ENCODE data around the gene EPHA4. TPM values are rescaled to one million over a fixed set of nuclear protein-coding genes. Genes with fewer than 3 reads are reported as not detected.

EPHA4 gene
- total RNA-seq, 1 donor from 2014 or later: 24.1 TPM

DNA sequence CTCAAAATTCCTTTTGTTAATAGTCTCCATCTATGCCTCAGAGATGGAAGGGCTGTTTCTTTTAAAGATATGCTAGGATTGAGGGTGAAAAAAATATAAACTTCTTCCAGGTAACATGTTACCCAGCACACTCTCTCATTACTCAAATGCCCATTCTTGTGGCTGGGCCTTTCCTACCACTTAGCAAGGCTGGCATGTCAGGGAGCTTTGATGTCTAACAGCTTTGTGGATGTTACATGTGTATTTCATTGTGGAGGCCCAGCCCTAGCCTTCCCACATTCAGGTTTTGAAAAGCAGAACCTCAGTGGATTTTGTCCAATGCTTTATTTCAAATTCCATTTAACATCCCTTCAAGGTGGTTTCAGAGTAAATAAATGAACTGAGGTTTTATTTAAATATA is 191.4 kb downstream of the EPHA4 start:
- TF ChIP-seq POLR2A (IDR thresholded peaks at IDR 0.05) (no peak), POLR2AphosphoS5 (IDR thresholded peaks at IDR 0.05; ENCODE audit: insufficient read depth in 1 of 2, low read depth in 1 of 2) (no peak)
- TF ChIP-seq, protein P1, sequence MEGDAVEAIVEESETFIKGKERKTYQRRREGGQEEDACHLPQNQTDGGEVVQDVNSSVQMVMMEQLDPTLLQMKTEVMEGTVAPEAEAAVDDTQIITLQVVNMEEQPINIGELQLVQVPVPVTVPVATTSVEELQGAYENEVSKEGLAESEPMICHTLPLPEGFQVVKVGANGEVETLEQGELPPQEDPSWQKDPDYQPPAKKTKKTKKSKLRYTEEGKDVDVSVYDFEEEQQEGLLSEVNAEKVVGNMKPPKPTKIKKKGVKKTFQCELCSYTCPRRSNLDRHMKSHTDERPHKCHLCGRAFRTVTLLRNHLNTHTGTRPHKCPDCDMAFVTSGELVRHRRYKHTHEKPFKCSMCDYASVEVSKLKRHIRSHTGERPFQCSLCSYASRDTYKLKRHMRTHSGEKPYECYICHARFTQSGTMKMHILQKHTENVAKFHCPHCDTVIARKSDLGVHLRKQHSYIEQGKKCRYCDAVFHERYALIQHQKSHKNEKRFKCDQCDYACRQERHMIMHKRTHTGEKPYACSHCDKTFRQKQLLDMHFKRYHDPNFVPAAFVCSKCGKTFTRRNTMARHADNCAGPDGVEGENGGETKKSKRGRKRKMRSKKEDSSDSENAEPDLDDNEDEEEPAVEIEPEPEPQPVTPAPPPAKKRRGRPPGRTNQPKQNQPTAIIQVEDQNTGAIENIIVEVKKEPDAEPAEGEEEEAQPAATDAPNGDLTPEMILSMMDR (IDR thresholded peaks at IDR 0.05): no peak

DNA sequence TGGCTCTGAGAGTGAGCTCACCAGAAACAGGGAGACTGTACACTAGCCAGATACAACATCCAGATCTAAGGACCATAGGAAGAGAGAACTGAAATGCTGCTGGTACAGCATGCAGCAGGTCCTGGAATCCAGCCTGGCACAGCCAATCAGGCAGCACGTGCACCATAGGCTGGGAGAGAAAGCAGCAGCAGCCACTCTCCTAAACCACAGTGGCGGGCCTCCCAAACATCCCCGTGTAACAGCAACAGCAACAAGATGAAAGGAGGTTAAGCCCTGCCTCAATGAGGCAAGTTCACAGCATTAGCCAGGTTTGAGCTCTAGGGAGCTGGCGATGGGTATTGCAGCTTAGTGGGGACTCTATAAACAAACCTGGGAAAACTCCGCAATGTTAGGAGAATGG is 192.0 kb downstream of the EPHA4 start:
- H3K4me1 ChIP-seq: no peaks in the 10 kb centered on the region
- intact Hi-C loops (cut with DNase I): no loop called here
- TF ChIP-seq POLR2AphosphoS5 (IDR thresholded peaks at IDR 0.05; ENCODE audit: insufficient read depth in 1 of 2, low read depth in 1 of 2) (no peak), POLR2A (IDR thresholded peaks at IDR 0.05) (no peak)
- TF ChIP-seq, protein P1 (IDR thresholded peaks at IDR 0.05): no peak
- no peak for DNase-seq (ENCODE audit: extremely low spot score in 2 of 2)
- H3K36me3 ChIP-seq: no peaks in the 10 kb centered on the region
- H3K27me3 ChIP-seq: no peaks in the 10 kb centered on the region
- no peak overlapping the region for H3K27ac ChIP-seq
- no peaks in the 10 kb centered on the region for H3K9me3 ChIP-seq
- no peak overlapping the region for H3K4me3 ChIP-seq

More for the DNA sequence above, 191.4 kb downstream of the EPHA4 start:
- H3K4me3 ChIP-seq: no peak overlapping the region
- no peaks in the 10 kb centered on the region for H3K36me3 ChIP-seq
- no peak for DNase-seq (ENCODE audit: extremely low spot score in 2 of 2)
- H3K27ac ChIP-seq: no peak overlapping the region
- no peaks in the 10 kb centered on the region for H3K27me3 ChIP-seq
- H3K9me3 ChIP-seq: no peaks in the 10 kb centered on the region
- no peaks in the 10 kb centered on the region for H3K4me1 ChIP-seq
- intact Hi-C loops (cut with DNase I): no loop called here

DNA sequence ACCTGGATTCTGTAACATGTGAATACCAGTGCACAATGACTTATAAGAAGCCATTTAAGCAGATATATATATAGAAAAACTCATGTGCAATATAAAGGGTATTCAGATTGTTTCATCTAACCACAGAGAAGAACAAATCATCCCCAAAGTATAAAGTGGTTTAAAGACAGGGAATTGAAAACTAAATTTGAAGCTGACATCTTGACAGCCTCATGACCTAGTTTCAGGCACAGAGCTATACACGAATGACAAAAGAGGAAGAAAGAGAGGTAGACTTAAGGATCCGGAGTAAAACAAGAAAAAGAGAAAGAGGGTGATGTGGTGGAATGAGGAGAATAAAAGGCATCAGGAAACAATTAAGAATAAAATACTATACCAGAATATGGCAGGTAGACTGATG is 194.5 kb downstream of the EPHA4 start:
- H3K36me3 ChIP-seq: no peaks in the 10 kb centered on the region
- no peak overlapping the region for H3K4me3 ChIP-seq
- intact Hi-C loops (cut with DNase I): no loop called here
- H3K27ac ChIP-seq: no peak overlapping the region
- no peaks in the 10 kb centered on the region for H3K4me1 ChIP-seq
- H3K27me3 ChIP-seq: no peaks in the 10 kb centered on the region
- H3K9me3 ChIP-seq: no peaks in the 10 kb centered on the region
- TF ChIP-seq POLR2A (IDR thresholded peaks at IDR 0.05): no peak
- TF ChIP-seq, protein P1 (IDR thresholded peaks at IDR 0.05): no peak
- no peak for TF ChIP-seq POLR2AphosphoS5 (IDR thresholded peaks at IDR 0.05; ENCODE audit: insufficient read depth in 1 of 2, low read depth in 1 of 2)
- DNase-seq (ENCODE audit: extremely low spot score in 2 of 2): no peak

DNA sequence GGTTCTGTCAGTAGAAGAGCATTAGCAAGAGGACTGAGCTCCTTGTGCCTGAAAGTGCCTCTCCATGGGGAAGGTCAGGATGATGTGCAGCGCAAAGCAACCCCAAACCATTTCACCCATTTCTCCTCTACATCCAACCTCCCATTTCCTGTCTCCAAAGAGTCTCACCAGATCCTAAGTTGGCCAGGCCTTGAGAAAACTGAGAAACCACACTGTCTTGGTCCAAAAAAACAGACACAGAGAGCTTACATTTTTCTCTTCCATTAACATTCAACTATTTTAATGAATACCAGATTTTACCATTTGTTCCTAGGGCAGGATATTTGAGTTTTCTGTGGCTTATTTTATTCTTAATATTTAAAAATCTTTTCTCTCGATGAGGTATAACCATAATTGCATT is 195.0 kb downstream of the EPHA4 start:
- H3K27me3 ChIP-seq: no peaks in the 10 kb centered on the region
- intact Hi-C loops (cut with DNase I): no loop called here
- TF ChIP-seq POLR2A (IDR thresholded peaks at IDR 0.05) (no peak), POLR2AphosphoS5 (IDR thresholded peaks at IDR 0.05; ENCODE audit: insufficient read depth in 1 of 2, low read depth in 1 of 2) (no peak)
- TF ChIP-seq, protein P1 (IDR thresholded peaks at IDR 0.05): no peak
- no peaks in the 10 kb centered on the region for H3K9me3 ChIP-seq
- H3K4me3 ChIP-seq: no peak overlapping the region
- H3K4me1 ChIP-seq: no peaks in the 10 kb centered on the region
- no peaks in the 10 kb centered on the region for H3K36me3 ChIP-seq
- H3K27ac ChIP-seq: no peak overlapping the region
- no peak for DNase-seq (ENCODE audit: extremely low spot score in 2 of 2)

GRCh38 chr2:221374234-221374633 is 197.9 kb downstream of the EPHA4 start:
- no peaks in the 10 kb centered on the region for H3K4me1 ChIP-seq
- H3K27me3 ChIP-seq: no peaks in the 10 kb centered on the region
- intact Hi-C loops (cut with DNase I): no loop called here
- H3K4me3 ChIP-seq: no peak overlapping the region
- DNase-seq (ENCODE audit: extremely low spot score in 2 of 2): no peak
- H3K36me3 ChIP-seq: no peaks in the 10 kb centered on the region
- H3K9me3 ChIP-seq: no peaks in the 10 kb centered on the region
- no peak overlapping the region for H3K27ac ChIP-seq
- TF ChIP-seq, protein P1 (IDR thresholded peaks at IDR 0.05): no peak
- TF ChIP-seq POLR2A (IDR thresholded peaks at IDR 0.05) (no peak), POLR2AphosphoS5 (IDR thresholded peaks at IDR 0.05; ENCODE audit: insufficient read depth in 1 of 2, low read depth in 1 of 2) (no peak)

Measured in vagina (tissue), 2 donors.